ENCODE measurements around the gene TRPM3.

DNA sequence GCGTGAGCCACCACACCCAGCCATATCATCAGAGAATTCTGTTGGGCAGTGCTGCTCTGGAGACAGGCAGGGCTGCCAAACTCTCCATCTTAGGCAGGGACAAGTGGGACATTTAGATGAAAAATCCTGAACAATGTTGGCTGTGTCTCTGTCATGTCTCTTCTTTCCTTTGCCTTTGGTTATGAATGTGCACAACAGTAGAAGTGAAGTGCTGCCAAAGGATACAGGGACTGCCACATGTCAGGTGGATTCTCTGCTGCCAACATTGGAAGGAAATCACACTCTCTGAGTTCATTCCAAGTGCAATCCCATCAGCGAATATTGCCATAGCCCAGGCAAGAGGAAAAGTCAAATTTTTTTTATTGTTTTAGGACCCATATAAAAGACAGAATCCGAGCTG lies 348.8 kb downstream of the TRPM3 start:
- TF ChIP-seq ZNF629 (CRISPR knock-in tag; conservative IDR thresholded peaks at IDR 0.05) (no peak), CEBPB (IDR thresholded peaks at IDR 0.05; ENCODE audit: borderline replicate concordance, low read depth, low read length) (no peak), ZNF205 (CRISPR knock-in tag; IDR thresholded peaks at IDR 0.05) (no peak), NCOR1 (IDR thresholded peaks at IDR 0.05; ENCODE audit: borderline replicate concordance, low read length) (no peak), ZNF713 (CRISPR knock-in tag; IDR thresholded peaks at IDR 0.05) (no peak), TARDBP (CRISPR knock-in tag; IDR thresholded peaks at IDR 0.05) (no peak)
- TF ChIP-seq, protein P1, sequence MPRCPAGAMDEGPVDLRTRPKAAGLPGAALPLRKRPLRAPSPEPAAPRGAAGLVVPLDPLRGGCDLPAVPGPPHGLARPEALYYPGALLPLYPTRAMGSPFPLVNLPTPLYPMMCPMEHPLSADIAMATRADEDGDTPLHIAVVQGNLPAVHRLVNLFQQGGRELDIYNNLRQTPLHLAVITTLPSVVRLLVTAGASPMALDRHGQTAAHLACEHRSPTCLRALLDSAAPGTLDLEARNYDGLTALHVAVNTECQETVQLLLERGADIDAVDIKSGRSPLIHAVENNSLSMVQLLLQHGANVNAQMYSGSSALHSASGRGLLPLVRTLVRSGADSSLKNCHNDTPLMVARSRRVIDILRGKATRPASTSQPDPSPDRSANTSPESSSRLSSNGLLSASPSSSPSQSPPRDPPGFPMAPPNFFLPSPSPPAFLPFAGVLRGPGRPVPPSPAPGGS (CRISPR knock-in tag; IDR thresholded peaks at IDR 0.05): no peak

Measured in HepG2 (cell line).